Ovary (tissue), 9 donors: ENCODE data around the gene HS6ST2. TPM values are rescaled to one million over a fixed set of nuclear protein-coding genes. Genes with fewer than 3 reads are reported as not detected.

Source experiments
- DNase-seq, 5 donors: peaks; one replicate each; pipeline ENCODE4 v3.0.0-alpha.2; 2019 to 2020
- H3K27ac ChIP-seq, 2 donors: fragments of 200-600 bp; one replicate each; pipeline versions ENCODE4 v1.5.1 to v1.8.0; 2019 to 2022
- H3K27me3 ChIP-seq: fragments of 200-600 bp; one replicate; pipeline ENCODE4 v1.8.0; 2022
- H3K36me3 ChIP-seq: fragments of 200-600 bp; sonication (generic); one replicate; pipeline ENCODE4 v1.5.1; 2019
- H3K4me1 ChIP-seq: one replicate; pipeline ENCODE4 v1.8.1; 2013; ENCODE audit warnings: mild to moderate bottlenecking, moderate library complexity; ENCODE audit not compliant: insufficient read depth
- H3K4me3 ChIP-seq: fragments of 200-600 bp; sonication (generic); one replicate; pipeline ENCODE4 v1.5.1; 2017
- H3K9me3 ChIP-seq, 2 donors: fragments of 200-600 bp in 1 of 2; sonication (generic) in 1 of 2; one replicate each; pipeline versions ENCODE4 v1.5.1 to v1.8.1; 2013 to 2019; ENCODE audit warnings: mild to moderate bottlenecking in 1 of 2, moderate library complexity in 1 of 2
- CTCF ChIP-seq, 3 donors: fragments of 450-650 bp in 2 of 3; fragments of 200-600 bp in 1 of 3; IDR thresholded peaks; one replicate each; pipeline versions ENCODE4 v1.5.1 to v1.8.0; 2016 to 2022; ENCODE audit warnings: antibody characterized with exemption in 3 of 3, mild to moderate bottlenecking in 1 of 3
- EP300 ChIP-seq: sonication (generic); formaldehyde crosslinking; IDR thresholded peaks from one replicate; pipeline ENCODE4 v1.6.1; 2017; ENCODE audit warnings: antibody characterized with exemption
- POLR2A ChIP-seq: fragments of 450-650 bp; IDR thresholded peaks from one replicate; pipeline ENCODE4 v1.6.1; 2017; ENCODE audit warnings: antibody characterized with exemption, mild to moderate bottlenecking, moderate library complexity
- WGBS, 3 donors: extraction: QIAGEN DNeasy Blood & Tissue Kit in 1 of 3; methylation state at CpG; one replicate each; pipeline versions ENCODE4 v1.1.5 to v1.1.7; 2013 to 2017; 5-methylcytosine and 5-hydroxymethylcytosine counted together
- intact Hi-C, 4 donors: fragments of 100-400 bp; cut with DNase I; formaldehyde crosslinking; loops; one replicate each; pipeline versions ENCODE4 v1.11.0 to v1.15.1; 2022 to 2023
- polyA plus RNA-seq, 2 donors: library from polyadenylated mRNA; stranded (reverse); fragments of 200-250 nt in 1 of 2; fragments of 350-450 nt in 1 of 2; fragmentation: Illumina TruSeq in 1 of 2; extraction: RNeasy Lipid Tissue Mini Kit (QIAGEN cat#74804) in 1 of 2; gene quantifications; one replicate each; pipeline ENCODE4 v1.2.3, GENCODE V29; 2013 to 2014
- total RNA-seq, 7 donors: library from RNA; depleted of rRNA in 2 of 7; stranded (reverse); fragments of >200 nt in 2 of 7; fragmentation: NEBNext Ultra II Directional in 3 of 7; extraction: Animal tissue kit (Norgen Biotek cat#: 25700) in 3 of 7; gene quantifications; one replicate each; pipeline versions ENCODE4 v1.1.0 to v1.2.4, GENCODE V29; 2016 to 2023
- donor health status: DM: no; HTN: no; CAD: no; lungs with moderate emphysema.
- donor health status: DM: no; HTN: no; CAD: no.
- donor health status: Bipolar disorder and iron deficiency.
- donor health status: DM: yes; HTN: yes; CAD: no.
- donor health status: DM: no; HTN: no; CAD: no.
- donor health status: DM: yes; HTN: yes; CAD: no.

Gene HS6ST2
- total and polyA plus RNA-seq, 9 donors: 5.9 to 29.0 (median 12.9) TPM

- no peak for DNase-seq
- no peak overlapping the region for H3K4me3 ChIP-seq
- intact Hi-C loops: no loop called here
- H3K4me1 ChIP-seq: no peaks in the 10 kb centered on the region
- H3K9me3 ChIP-seq: no peaks in the 10 kb centered on the region
- 42 to 74% (median 45%) methylated on average over 1 of the region's 1 CpG for WGBS, 3 donors
- no peak for TF ChIP-seq EP300
- TF ChIP-seq POLR2A: no peak
- no peak for TF ChIP-seq CTCF (IDR thresholded peaks at IDR 0.05)
- H3K36me3 ChIP-seq: no peaks in the 10 kb centered on the region
- no peaks in the 10 kb centered on the region for H3K27me3 ChIP-seq
- H3K27ac ChIP-seq: no peak overlapping the region
Measured at GRCh38 chrX:132718431-132718958, 239.9 kb downstream of the HS6ST2 start.

GRCh38 chrX:132716006-132716405 lies 242.4 kb downstream of the HS6ST2 start:
- H3K27ac ChIP-seq: no peak overlapping the region
- intact Hi-C loops: no loop called here
- no peak for DNase-seq
- no peaks in the 10 kb centered on the region for H3K27me3 ChIP-seq
- WGBS, 3 donors: 15 to 31% (median 19%) methylated on average over 3 of the region's 3 CpGs
- H3K4me1 ChIP-seq: no peaks in the 10 kb centered on the region
- H3K9me3 ChIP-seq: no peaks in the 10 kb centered on the region
- no peak for TF ChIP-seq CTCF (IDR thresholded peaks at IDR 0.05)
- TF ChIP-seq POLR2A: no peak
- no peak for TF ChIP-seq EP300
- H3K36me3 ChIP-seq: no peaks in the 10 kb centered on the region
- H3K4me3 ChIP-seq: no peak overlapping the region

- Histone ChIP-seq H3K27ac (no peak overlapping the region), H3K36me3 (no peaks in the 10 kb centered on the region), H3K4me1 (no peaks in the 10 kb centered on the region), H3K4me3 (no peak overlapping the region), H3K27me3 (no peaks in the 10 kb centered on the region), H3K9me3 (no peaks in the 10 kb centered on the region)
- intact Hi-C loops: no loop called here
- TF ChIP-seq EP300 (no peak), CTCF (IDR thresholded peaks at IDR 0.05) (no peak), POLR2A (no peak)
- 68 to 75% (median 68%) methylated on average over 5 of the region's 5 CpGs for WGBS, 3 donors
- DNase-seq: no peak
Measured at GRCh38 chrX:132714913-132715312, 243.5 kb downstream of the HS6ST2 start.

- H3K9me3 ChIP-seq: no peaks in the 10 kb centered on the region
Measured at GRCh38 chrX:132712350-132712749, 246.1 kb downstream of the HS6ST2 start.

More at GRCh38 chrX:132712350-132712749, 246.1 kb downstream of the HS6ST2 start:
- no peak for DNase-seq
- no peak overlapping the region for H3K4me3 ChIP-seq
- TF ChIP-seq EP300: no peak
- no peak for TF ChIP-seq POLR2A
- TF ChIP-seq CTCF (IDR thresholded peaks at IDR 0.05): no peak
- H3K36me3 ChIP-seq: no peaks in the 10 kb centered on the region
- H3K27ac ChIP-seq: no peak overlapping the region
- H3K27me3 ChIP-seq: no peaks in the 10 kb centered on the region
- no peaks in the 10 kb centered on the region for H3K4me1 ChIP-seq
- intact Hi-C loops: no loop called here
